HG02571 (cell line): Measurements from ENCODE around the gene ZNF322.
A peak's percentile ranks its signal among the peaks of the same experiment; 100 is the strongest.
"Not testable (repeated sequence)": the region's sequence is repeated elsewhere in the genome, so short reads cannot be mapped to it uniquely, and the experiment has no call there.

Source experiments
- ATAC-seq: cut with Tn5 transposase; IDR thresholded peaks from one replicate; pipeline ENCODE4 v1.9.1; 2021; ENCODE audit warnings: mild to moderate bottlenecking, moderate library complexity; ENCODE audit not compliant: unreplicated experiment

Gene ZNF322

DNA sequence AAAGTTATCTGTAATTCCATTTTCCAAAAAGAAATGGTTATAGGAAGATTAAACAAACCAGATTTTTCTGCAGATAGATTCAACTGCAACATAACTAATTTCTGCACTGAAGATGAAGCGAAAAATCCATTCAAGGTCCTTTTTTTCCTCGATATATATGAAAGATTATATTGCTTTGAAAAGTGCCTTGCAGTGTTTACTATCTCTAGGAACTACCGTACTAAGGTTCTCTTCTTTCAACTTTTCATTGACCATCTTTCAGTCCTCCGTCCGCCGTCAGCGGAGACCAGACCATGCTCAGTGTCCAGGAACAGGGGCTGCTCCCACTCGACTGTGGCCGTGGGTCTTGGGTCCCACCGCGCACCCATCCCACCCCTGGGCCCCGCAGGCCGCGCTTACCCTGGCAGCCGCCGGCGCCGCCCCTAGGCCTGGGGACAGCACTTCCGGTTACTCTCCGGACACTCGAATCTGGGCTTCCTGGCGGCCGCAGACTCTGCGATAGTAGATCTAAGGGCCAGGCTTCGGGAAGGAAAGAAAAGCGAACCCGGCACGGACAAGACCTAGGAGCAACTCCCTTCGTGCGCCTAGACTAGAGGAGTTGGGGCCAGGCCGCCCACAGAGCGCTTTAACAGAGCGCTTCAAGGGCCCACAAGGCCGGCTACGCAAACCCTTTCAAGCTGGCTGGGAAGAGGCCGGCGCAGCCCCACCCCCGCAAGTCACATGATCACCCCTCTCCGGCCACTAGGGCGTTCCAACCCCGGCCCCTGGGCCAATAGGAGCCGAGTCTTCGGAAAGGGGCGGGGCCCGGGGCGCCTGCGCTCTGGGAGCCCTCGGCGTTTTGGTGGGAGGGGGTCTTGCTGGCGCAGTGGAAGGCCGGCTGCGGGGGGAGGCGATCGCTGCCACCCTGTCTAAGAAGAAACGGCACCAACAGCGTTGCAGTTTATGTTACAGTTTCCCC is at the start of gene ZNF322:
ZNF322 (minus strand) TSS at position 705 of the 958 bp plus-strand sequence. CDS start 21,193 bp downstream, outside the sequence.
- ATAC-seq = peak; percentile 97

DNA sequence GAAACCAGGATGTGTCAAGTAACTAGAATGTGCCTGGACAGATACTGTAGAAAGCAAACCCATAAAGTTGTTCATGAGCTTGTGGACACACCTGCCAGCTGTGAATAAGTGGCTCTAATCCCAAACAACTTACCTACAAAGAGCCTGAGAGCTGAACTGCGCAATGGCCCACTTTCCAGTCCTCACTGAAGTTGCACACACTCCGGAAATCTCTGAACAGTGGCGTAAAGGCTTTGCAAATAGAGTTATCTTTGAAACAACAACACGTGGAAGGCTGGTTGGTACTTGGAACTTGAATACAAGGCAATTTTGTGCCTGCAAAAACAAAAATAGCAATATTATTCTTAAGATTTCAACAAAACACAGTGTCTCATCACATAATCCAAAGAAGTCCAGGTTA is 46.2 kb upstream of the ZNF322 start:
- not testable (repeated sequence) for ATAC-seq

- ATAC-seq = not testable (repeated sequence)
Observed at GRCh38 chr6:26705352-26705751, 45.8 kb upstream of the ZNF322 start.

- ATAC-seq = not testable (repeated sequence)
Observed at GRCh38 chr6:26701023-26701747, 41.6 kb upstream of the ZNF322 start.

DNA sequence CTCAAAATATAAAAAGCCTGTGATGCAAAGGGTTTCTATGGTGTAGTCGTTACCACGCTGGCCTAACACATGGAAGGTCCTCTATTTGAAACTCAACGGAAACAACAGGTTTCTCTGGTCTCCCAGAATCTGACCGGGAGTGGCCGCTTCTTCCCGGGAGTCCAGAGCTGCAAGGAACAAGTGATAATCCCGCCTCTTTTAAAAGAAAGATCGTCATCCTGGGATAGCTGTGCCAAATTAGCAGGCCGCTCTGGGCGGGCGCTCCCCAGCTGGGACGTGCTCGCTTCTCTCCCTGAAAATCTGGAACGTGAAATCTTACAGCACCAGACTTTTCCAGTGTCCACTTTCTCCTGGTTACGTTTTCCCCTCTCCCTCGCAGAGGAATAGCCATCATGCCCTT is 38.0 kb upstream of the ZNF322 start:
- not testable (repeated sequence) for ATAC-seq

DNA sequence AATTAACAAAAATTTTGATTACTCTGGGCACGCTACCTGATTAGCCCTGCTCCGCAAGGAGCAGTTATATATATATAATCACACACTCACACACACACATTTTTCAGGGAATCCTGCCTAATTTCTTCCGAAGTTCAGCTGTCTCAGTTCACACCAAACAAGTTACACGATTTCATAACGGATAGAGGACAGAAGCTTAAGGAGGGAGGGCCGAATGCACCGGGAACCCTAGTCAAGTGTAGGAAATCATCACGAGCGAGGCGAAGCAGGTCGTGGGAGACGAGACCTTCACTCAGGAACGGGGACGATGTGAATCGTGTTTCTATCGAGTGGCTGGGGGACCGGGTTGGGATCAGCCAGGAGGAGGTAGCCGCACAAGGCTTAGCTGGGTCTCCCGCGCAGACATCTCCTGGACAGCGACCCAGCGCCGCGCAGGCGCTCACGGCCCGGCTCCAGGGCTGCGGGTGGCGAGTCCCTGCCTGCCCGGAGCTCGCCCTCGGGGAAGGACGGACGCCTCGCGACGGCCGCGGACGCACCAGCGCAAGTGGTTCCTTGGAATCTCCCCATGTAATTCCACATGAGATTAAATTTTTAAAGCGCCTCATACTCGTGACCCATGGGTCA is 29.9 kb upstream of the ZNF322 start:
- not testable (repeated sequence) for ATAC-seq

- ATAC-seq = not testable (repeated sequence)
Observed at GRCh38 chr6:26682435-26683042, 23.0 kb upstream of the ZNF322 start.

DNA sequence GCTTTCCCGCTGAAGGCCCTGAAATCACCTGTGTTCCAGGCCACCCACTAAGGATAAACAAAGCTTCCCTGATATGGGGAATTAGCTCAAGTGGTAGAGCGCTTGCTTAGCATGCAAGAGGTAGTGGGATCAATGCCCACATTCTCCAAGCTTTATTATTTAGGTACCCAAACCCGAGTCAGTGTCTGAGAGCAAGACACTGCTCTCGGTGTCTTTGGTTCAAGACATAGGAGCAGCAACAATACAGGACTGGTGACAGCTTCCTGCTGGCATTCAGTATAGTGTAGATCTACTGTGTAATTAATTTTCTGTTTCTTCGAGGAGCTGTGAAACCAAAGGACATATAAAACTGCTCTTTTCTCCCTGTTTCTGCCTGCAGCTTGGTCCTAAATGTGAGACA is 13.7 kb upstream of the ZNF322 start:
- ATAC-seq = not testable (repeated sequence)

DNA sequence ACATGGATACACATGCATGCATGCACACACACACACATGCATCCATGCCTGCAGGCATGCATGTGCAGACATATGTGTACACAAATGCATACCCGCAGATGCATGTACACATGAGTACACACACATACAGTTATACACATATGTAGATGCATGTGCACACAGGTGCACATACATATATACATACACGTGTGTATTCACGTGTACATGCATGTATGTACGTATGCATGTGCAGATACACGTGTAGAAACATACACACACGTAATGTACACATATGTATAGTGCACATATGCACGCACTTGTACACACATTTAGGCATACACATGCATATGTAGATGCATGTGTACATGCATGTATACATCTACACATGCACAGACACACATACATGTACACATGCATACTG is 11.0 kb upstream of the ZNF322 start:
- not testable (repeated sequence) for ATAC-seq

GRCh38 chr6:26670003-26670402 is 10.5 kb upstream of the ZNF322 start:
- ATAC-seq = not testable (repeated sequence)

GRCh38 chr6:26660000-26660361 is 435 bp upstream of the ZNF322 start:
- peak; percentile 19 for ATAC-seq

DNA sequence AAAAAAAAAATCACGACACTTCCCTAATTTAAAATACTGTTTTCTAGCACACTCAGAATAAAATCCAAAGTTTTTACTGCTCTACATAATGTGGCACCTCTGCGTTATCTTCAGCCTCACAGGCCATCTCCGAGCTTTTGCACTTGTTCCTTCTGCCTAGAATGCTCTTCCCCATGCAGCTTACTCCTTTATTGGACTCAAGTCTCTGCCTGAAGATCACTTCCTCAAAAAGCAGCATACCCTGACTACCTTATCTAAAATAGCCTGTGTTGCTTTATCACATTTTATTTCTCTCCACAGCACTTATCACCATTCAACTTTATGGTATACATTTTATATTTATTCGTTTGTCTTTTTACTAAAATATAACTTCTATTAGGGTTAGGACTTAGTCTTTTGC is 2.3 kb downstream of the ZNF322 start:
- no peak for ATAC-seq

- ATAC-seq = no peak
Observed at GRCh38 chr6:26653007-26653406, 6.5 kb downstream of the ZNF322 start.

GRCh38 chr6:26651133-26651781 is 8.3 kb downstream of the ZNF322 start:
- no peak for ATAC-seq

DNA sequence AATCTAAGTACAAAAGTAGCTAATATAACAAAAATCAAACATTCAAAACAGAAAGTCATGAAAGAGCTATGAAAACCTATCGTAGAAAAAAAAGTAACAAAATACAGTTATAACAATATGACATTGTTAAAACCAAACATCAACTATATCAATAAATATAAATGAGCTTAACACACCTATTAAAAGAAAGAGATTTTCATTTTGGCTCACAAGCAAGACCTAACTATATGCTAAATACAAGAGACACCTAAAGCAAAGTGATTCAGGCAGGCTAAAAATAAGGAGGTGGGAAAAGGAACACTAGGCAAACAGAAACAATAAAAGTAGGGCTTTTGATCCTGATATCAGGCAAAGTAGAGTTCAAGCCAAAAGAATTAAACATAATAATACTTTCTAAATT is 13.5 kb downstream of the ZNF322 start:
- no peak for ATAC-seq

GRCh38 chr6:26640806-26641205 is 18.7 kb downstream of the ZNF322 start:
- ATAC-seq = no peak

DNA sequence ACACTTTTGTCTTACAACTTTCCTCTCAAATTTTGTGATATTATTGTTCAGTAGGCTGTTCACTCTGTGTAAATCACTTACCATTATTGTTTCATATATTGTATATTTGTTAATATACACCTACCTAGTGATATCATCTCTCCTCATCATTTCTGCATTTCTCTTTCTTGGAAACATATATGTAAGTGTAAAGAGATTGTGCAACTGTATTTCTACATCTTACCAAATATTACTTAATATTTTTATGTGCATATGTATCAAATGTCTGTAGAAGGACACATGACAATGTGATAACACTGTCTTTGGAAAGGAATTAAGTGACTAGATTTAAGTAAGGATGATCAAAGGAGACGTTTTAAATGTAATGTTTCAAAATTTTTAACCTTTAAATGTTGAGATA is 30.2 kb downstream of the ZNF322 start:
- no peak for ATAC-seq

DNA sequence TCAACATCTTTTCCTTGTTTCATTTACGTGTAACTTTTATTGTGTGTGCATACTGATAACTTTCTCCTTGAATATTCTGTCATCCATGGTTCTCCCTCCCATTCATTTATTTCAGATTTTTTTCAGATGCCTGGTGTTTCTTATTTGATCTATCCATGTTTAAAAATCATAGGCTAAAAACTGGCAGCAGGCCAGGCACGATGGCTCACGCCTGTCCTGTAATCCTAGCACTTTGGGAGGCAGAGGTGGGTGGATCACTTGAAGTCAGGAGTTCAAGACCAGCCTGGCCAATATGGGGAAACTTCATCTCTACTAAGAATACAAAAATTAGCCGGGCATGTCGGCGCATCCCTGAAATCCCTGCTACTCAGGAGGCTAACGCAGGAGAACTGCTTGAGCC is 31.7 kb downstream of the ZNF322 start:
- ATAC-seq = no peak

GRCh38 chr6:26624557-26624956 is 35.0 kb downstream of the ZNF322 start:
- no peak for ATAC-seq

- no peak for ATAC-seq
Observed at GRCh38 chr6:26623339-26623859, 36.1 kb downstream of the ZNF322 start.
